Kidney (tissue), 14 donors: ENCODE measurements around the gene TYROBP. TPM values are rescaled to one million over a fixed set of nuclear protein-coding genes. Genes with fewer than 3 reads are reported as not detected.

Source experiments
- DNase-seq, 5 donors: peaks; one replicate each; pipeline ENCODE4 v3.0.0-alpha.2; 2013 to 2020
- FAIRE-seq: peaks from 2 replicates; lab custom pipeline; 2012; peaks lifted over from hg19 to GRCh38; lab: Jason Lieb, UNC
- H3K27ac ChIP-seq, 2 donors: one replicate each; pipeline ENCODE4 v1.7.0; 2013; ENCODE audit warnings: low read depth in 2 of 2, low read length in 2 of 2, inconsistent platforms in 1 of 2
- H3K27me3 ChIP-seq: one replicate; pipeline ENCODE4 v1.7.1; 2013; ENCODE audit warnings: low read length, inconsistent platforms; ENCODE audit not compliant: control insufficient read depth, insufficient read depth
- H3K36me3 ChIP-seq, 3 donors: one replicate each; pipeline versions ENCODE4 v1.7.0 to v1.7.1; 2013; ENCODE audit warnings: low read length in 3 of 3, control low read depth in 1 of 3, inconsistent platforms in 1 of 3; ENCODE audit not compliant: insufficient read depth in 3 of 3, control insufficient read depth in 2 of 3
- H3K4me1 ChIP-seq, 3 donors: one replicate each; pipeline versions ENCODE4 v1.7.0 to v1.7.1; 2013; ENCODE audit warnings: low read length in 3 of 3, inconsistent platforms in 1 of 3, low read depth in 1 of 3; ENCODE audit not compliant: control insufficient read depth in 2 of 3, insufficient read depth in 2 of 3
- H3K4me3 ChIP-seq, 3 donors: one replicate each; pipeline versions ENCODE4 v1.7.0 to v1.8.1; 2013; ENCODE audit warnings: low read length in 3 of 3, control low read depth in 1 of 3, inconsistent platforms in 1 of 3
- H3K9ac ChIP-seq, 3 donors: one replicate each; pipeline versions ENCODE4 v1.7.0 to v1.7.1; 2013; ENCODE audit warnings: low read length in 3 of 3, control low read depth in 1 of 3, inconsistent platforms in 1 of 3
- H3K9me3 ChIP-seq, 3 donors: one replicate each; pipeline versions ENCODE4 v1.7.0 to v1.7.1; 2013; ENCODE audit warnings: low read length in 3 of 3, control low read depth in 1 of 3, inconsistent platforms in 1 of 3; ENCODE audit not compliant: control insufficient read depth in 2 of 3, insufficient read depth in 1 of 3
- intact Hi-C: fragments of 100-400 bp; cut with DNase I; formaldehyde crosslinking; loops from one replicate; pipeline ENCODE4 v1.11.1; 2022
- polyA plus RNA-seq: library from polyadenylated mRNA; stranded (reverse); fragments of 350-450 nt; fragmentation: Illumina TruSeq; extraction: RNeasy Lipid Tissue Mini Kit (QIAGEN cat#74804); gene quantifications from one replicate; pipeline ENCODE4 v1.2.3, GENCODE V29; 2014; ENCODE audit warnings: low read depth, low replicate concordance; ENCODE audit not compliant: insufficient read depth
- total RNA-seq: library from RNA; stranded (reverse); fragmentation: NEBNext Ultra II Directional; extraction: Animal tissue kit (Norgen Biotek cat#: 25700); gene quantifications from one replicate; pipeline ENCODE4 v1.2.1, GENCODE V29; 2021
- TF ChIP-seq, protein P1 (sequence below): IDR thresholded peaks from 3 replicates; pipeline ENCODE4 v1.5.1; 2012; ENCODE audit warnings: mild to moderate bottlenecking, moderate library complexity, borderline replicate concordance; ENCODE audit not compliant: insufficient read depth; ENCODE audit errors: extremely low read depth
- donor health status: control.
- donor health status: control.
- donor health status: control.
- donor health status: control.
- donor health status: control.
- donor health status: DM: yes; HTN: yes; CAD: no.
- donor health status: Normal renal cell carcinoma (clear cell type).

Gene TYROBP
- total and polyA plus RNA-seq, 2 donors from 2014 or later: 64.2 to 77.6 TPM

DNA sequence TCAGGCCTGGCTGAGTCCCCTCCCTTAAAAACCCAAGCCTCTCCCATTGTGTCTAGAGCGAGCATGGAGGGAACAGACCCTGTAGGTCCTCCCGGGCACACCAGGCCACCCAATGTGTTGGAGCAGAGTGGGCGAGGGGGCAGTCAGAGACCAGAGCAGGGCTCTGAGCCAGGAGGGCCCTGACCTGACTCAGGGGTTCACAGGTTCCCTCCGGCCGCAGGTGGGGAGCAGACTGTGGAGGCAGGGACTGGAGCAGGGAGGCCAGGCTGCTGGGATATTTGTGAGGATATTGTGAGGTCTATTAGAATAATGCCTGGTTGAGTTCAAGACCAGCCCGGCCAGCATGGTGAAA is 1.6 kb upstream of the TYROBP start:
- H3K9ac ChIP-seq: no peak overlapping the region
- FAIRE-seq (no peak), DNase-seq (peak in 1 of 5 donors; percentile 74)
- TF ChIP-seq, protein P1, sequence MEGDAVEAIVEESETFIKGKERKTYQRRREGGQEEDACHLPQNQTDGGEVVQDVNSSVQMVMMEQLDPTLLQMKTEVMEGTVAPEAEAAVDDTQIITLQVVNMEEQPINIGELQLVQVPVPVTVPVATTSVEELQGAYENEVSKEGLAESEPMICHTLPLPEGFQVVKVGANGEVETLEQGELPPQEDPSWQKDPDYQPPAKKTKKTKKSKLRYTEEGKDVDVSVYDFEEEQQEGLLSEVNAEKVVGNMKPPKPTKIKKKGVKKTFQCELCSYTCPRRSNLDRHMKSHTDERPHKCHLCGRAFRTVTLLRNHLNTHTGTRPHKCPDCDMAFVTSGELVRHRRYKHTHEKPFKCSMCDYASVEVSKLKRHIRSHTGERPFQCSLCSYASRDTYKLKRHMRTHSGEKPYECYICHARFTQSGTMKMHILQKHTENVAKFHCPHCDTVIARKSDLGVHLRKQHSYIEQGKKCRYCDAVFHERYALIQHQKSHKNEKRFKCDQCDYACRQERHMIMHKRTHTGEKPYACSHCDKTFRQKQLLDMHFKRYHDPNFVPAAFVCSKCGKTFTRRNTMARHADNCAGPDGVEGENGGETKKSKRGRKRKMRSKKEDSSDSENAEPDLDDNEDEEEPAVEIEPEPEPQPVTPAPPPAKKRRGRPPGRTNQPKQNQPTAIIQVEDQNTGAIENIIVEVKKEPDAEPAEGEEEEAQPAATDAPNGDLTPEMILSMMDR: no peak
- H3K36me3 ChIP-seq: no peaks in the 10 kb centered on the region
- intact Hi-C loops: no loop called here
- H3K4me3 ChIP-seq: no peak overlapping the region
- H3K9me3 ChIP-seq: no peaks in the 10 kb centered on the region
- H3K27ac ChIP-seq: no peak overlapping the region
- H3K27me3 ChIP-seq: no peaks in the 10 kb centered on the region
- H3K4me1 ChIP-seq: no peaks in the 10 kb centered on the region

DNA sequence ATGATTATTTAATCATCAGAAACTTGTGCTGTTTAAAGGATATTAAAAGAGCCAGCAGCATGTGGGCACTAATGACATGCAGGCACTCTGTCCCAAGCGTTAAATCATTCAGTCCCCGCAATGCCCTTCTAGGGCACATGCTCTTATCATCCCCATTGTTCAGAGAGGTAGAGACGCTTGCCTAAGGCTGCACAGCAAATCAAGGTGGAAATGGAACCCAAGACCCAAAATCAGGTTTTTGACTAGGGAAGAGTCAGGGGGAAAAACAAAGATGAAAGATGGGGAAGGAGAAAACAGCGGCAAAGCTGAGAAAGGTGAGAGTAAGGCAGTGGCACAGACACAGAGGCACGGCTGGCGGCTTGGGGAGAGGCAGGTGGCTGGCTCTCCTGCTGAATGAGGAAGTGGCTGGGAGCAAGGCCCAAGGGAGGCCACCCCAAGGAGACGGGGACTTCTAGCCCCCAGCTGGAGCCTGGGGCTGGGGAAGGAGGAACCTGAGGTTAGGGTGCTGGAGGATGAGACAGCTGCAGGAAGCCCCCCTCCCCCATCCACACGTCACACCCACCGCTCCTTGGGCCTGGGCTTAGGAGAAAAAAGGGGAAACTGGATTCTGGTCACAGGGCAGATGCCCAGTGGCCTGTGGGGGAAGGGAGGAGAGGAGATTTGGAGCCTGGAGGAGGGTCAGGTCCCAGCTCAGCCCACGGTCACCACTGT is 1.0 kb upstream of the TYROBP start:
- intact Hi-C loops: no loop called here
- Histone ChIP-seq H3K27me3 (no peaks in the 10 kb centered on the region), H3K4me3 (no peak overlapping the region), H3K36me3 (no peaks in the 10 kb centered on the region), H3K9ac (no peak overlapping the region), H3K4me1 (no peaks in the 10 kb centered on the region), H3K9me3 (no peaks in the 10 kb centered on the region), H3K27ac (peak overlapping the region in 1 of 2 donors; percentile 53)
- DNase-seq (peak in 2 of 5 donors; percentile 39 to 83), FAIRE-seq (no peak)
- TF ChIP-seq, protein P1: no peak

DNA sequence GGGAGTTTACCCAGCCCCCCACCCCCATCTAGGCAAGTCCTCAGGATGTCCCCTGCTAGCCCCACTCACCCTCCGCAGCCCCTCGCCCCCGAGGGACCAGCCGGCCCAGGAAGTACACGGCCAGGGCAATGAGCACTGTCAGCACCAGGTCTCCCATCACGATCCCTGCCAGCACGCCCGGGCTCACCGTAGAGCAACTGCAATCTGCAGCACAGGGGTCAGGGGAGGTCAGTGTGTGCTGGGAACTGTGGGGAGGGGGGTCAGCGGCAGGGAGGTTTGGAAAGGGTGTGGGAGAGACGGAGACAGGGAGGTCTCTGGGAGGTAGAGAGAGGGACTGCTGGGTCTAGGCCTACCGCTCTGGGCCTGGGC is 734 bp downstream of the TYROBP start:
- Histone ChIP-seq H3K27ac (peak overlapping the region in 1 of 2 donors; percentile 28), H3K4me1 (no peaks in the 10 kb centered on the region), H3K9ac (no peak overlapping the region), H3K4me3 (no peak overlapping the region), H3K27me3 (no peaks in the 10 kb centered on the region), H3K9me3 (no peaks in the 10 kb centered on the region), H3K36me3 (no peaks in the 10 kb centered on the region)
- DNase-seq (peak in 1 of 5 donors; percentile 73), FAIRE-seq (no peak)
- TF ChIP-seq, protein P1: no peak
- intact Hi-C loops: no loop called here
